Endothelial cell (in vitro differentiated cells): Measurements from ENCODE around the gene SMG1. TPM values are rescaled to one million over a fixed set of nuclear protein-coding genes. Genes with fewer than 3 reads are reported as not detected.
"Not testable (repeated sequence)": the region's sequence is repeated elsewhere in the genome, so short reads cannot be mapped to it uniquely, and the experiment has no call there.

Experiments
- DNase-seq: peaks from one replicate; pipeline ENCODE4 v3.0.0; 2021; ENCODE audit warnings: low spot score
- H3K27ac Mint-ChIP-seq: one replicate; pipeline ENCODE4 v1.8.0; 2021; ENCODE audit warnings: mixed read lengths, inconsistent platforms; ENCODE audit not compliant: unreplicated experiment
- H3K27me3 Mint-ChIP-seq: one replicate; pipeline ENCODE4 v1.8.0; 2021; ENCODE audit warnings: mild to moderate bottlenecking, moderate library complexity, mixed read lengths, inconsistent platforms; ENCODE audit not compliant: unreplicated experiment
- H3K36me3 Mint-ChIP-seq: one replicate; pipeline ENCODE4 v1.8.0; 2021; ENCODE audit warnings: mild to moderate bottlenecking, low read depth, mixed read lengths, inconsistent platforms; ENCODE audit not compliant: unreplicated experiment
- H3K4me1 Mint-ChIP-seq: one replicate; pipeline ENCODE4 v1.8.0; 2021; ENCODE audit warnings: mild to moderate bottlenecking, mixed read lengths, inconsistent platforms; ENCODE audit not compliant: unreplicated experiment
- H3K4me3 Mint-ChIP-seq: one replicate; pipeline ENCODE4 v1.8.0; 2021; ENCODE audit warnings: mild to moderate bottlenecking, mixed read lengths, inconsistent platforms; ENCODE audit not compliant: unreplicated experiment
- H3K9me3 Mint-ChIP-seq: one replicate; pipeline ENCODE4 v1.8.0; 2021; ENCODE audit warnings: mixed read lengths, inconsistent platforms; ENCODE audit not compliant: unreplicated experiment
- CTCF ChIP-seq: fragments of 200-600 bp; sonication (generic); IDR thresholded peaks from one replicate; pipeline ENCODE4 v1.5.0; 2021; ENCODE audit warnings: antibody characterized with exemption; ENCODE audit not compliant: unreplicated experiment
- total RNA-seq: library from RNA; stranded (reverse); fragmentation: NEBNext Ultra II Directional; extraction: Animal tissue kit (Norgen Biotek cat#: 25700); gene quantifications from one replicate; pipeline ENCODE4 v1.2.1, GENCODE V29; 2021; ENCODE audit not compliant: unreplicated experiment

The SMG1 gene
- total RNA-seq, 1 donor from 2014 or later = 70.1 TPM

GRCh38 chr16:18783430-18784341 is 142.5 kb downstream of the SMG1 start:
- Mint-ChIP-seq H3K36me3 (peaks cover 40% of the 10 kb centered on the region), H3K4me1 (peaks cover 25% of the 10 kb centered on the region), H3K27ac (no peak overlapping the region), H3K4me3 (no peak overlapping the region), H3K27me3 (no peaks in the 10 kb centered on the region), H3K9me3 (no peaks in the 10 kb centered on the region)
- no peak for TF ChIP-seq CTCF
- DNase-seq = no peak

GRCh38 chr16:18782697-18783429 is 143.3 kb downstream of the SMG1 start:
- no peak for TF ChIP-seq CTCF
- H3K27me3 Mint-ChIP-seq = no peaks in the 10 kb centered on the region
- peaks cover 32% of the 10 kb centered on the region for H3K36me3 Mint-ChIP-seq
- no peak overlapping the region for H3K27ac Mint-ChIP-seq
- DNase-seq = no peak
- peaks cover 17% of the 10 kb centered on the region for H3K4me1 Mint-ChIP-seq
- no peak overlapping the region for H3K4me3 Mint-ChIP-seq
- H3K9me3 Mint-ChIP-seq = no peaks in the 10 kb centered on the region

GRCh38 chr16:18781232-18781631 is 145.0 kb downstream of the SMG1 start:
- H3K4me1 Mint-ChIP-seq, H3K9me3 Mint-ChIP-seq, H3K27me3 Mint-ChIP-seq, DNase-seq, H3K27ac Mint-ChIP-seq, H3K4me3 Mint-ChIP-seq: not testable (repeated sequence)
- peaks cover 22% of the 10 kb centered on the region for H3K36me3 Mint-ChIP-seq

GRCh38 chr16:18780460-18781026 is 145.7 kb downstream of the SMG1 start:
- H3K4me1 Mint-ChIP-seq, H3K27ac Mint-ChIP-seq, DNase-seq, H3K27me3 Mint-ChIP-seq, H3K4me3 Mint-ChIP-seq, H3K9me3 Mint-ChIP-seq: not testable (repeated sequence)
- peaks cover 17% of the 10 kb centered on the region for H3K36me3 Mint-ChIP-seq

GRCh38 chr16:18777664-18778063 is 148.5 kb downstream of the SMG1 start:
- H3K4me3 Mint-ChIP-seq, H3K36me3 Mint-ChIP-seq, H3K4me1 Mint-ChIP-seq, DNase-seq, H3K27me3 Mint-ChIP-seq, H3K9me3 Mint-ChIP-seq, H3K27ac Mint-ChIP-seq: not testable (repeated sequence)

GRCh38 chr16:18776334-18776733 is 149.9 kb downstream of the SMG1 start:
- not testable (repeated sequence) for H3K4me1 Mint-ChIP-seq, H3K27me3 Mint-ChIP-seq

GRCh38 chr16:18774651-18775050 is 151.6 kb downstream of the SMG1 start:
- H3K27ac Mint-ChIP-seq, H3K9me3 Mint-ChIP-seq, H3K36me3 Mint-ChIP-seq, H3K27me3 Mint-ChIP-seq, H3K4me3 Mint-ChIP-seq, DNase-seq, H3K4me1 Mint-ChIP-seq: not testable (repeated sequence)

More at GRCh38 chr16:18776334-18776733, 149.9 kb downstream of the SMG1 start:
- H3K9me3 Mint-ChIP-seq, DNase-seq, H3K27ac Mint-ChIP-seq, H3K36me3 Mint-ChIP-seq, H3K4me3 Mint-ChIP-seq: not testable (repeated sequence)

GRCh38 chr16:18772171-18772570 is 154.0 kb downstream of the SMG1 start:
- not testable (repeated sequence) for H3K27ac Mint-ChIP-seq, H3K36me3 Mint-ChIP-seq, H3K4me1 Mint-ChIP-seq, H3K27me3 Mint-ChIP-seq, H3K9me3 Mint-ChIP-seq, DNase-seq, H3K4me3 Mint-ChIP-seq

GRCh38 chr16:18770336-18770962 is 155.8 kb downstream of the SMG1 start:
- not testable (repeated sequence) for H3K9me3 Mint-ChIP-seq, H3K27ac Mint-ChIP-seq, H3K4me1 Mint-ChIP-seq, H3K27me3 Mint-ChIP-seq, DNase-seq, H3K4me3 Mint-ChIP-seq, H3K36me3 Mint-ChIP-seq
